ENCODE data around the gene TNFAIP1.

DNA sequence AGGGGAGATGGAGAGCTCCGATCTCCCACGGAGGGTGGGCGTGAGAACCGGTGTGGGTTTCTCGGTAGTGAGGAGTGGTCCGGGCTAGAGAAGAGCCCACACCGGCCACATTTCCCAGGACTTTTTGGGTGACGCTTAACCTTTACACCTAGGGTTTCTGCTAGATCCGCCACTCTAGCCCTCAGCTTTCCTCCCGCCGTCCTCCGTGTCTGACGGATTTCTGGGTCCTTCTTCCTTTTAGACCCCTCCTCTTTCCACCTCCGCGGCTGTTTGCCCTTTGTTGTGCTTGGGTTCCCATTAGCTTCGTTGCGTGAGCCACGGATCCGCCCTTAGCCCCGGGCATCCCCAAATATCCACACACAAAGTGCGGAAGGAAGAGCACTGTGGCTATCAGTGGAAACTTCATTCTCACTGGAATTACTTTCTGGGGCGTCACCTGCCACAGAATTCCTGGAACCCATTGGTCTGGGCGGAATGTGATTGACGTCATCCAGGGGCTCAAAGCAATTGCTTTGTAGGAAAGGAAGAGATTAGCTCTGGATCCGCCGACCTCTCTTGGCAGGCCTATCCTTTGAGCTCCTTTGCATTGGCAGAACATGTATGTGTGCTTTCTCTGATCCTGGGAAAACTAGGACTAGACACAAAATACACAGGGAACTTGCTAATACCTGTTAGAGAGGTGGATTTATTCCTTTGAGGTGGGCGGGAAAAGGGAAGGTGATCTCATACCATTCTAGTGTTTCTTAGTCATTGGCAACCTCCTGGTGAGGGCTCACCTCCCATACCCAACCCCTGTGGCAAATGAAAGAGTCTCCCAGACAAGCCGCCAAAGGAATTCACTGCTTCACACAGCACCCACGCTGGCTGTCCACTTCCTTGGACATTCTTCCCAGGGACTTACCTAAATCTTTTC is 654 bp downstream of the TNFAIP1 start:
- no peak for TF ChIP-seq CTCF (conservative IDR thresholded peaks at IDR 0.05 in 1 of 2, IDR thresholded peaks at IDR 0.05 in 1 of 2; ENCODE audit: extremely low read depth in 1 of 2, insufficient read depth in 1 of 2, low read depth in 1 of 2, low read length in 2 of 2)
- no peak for TF ChIP-seq EZH2 (IDR thresholded peaks at IDR 0.05; ENCODE audit: borderline replicate concordance, low read length)

All from mammary epithelial cell (primary cell).